HG03469 (cell line): ENCODE results near the gene SYTL3.
"Not testable (repeated sequence)": the region's sequence is repeated elsewhere in the genome, so short reads cannot be mapped to it uniquely, and the experiment has no call there.

Experiments used
- ATAC-seq: cut with Tn5 transposase; IDR thresholded peaks from one replicate; pipeline ENCODE4 v1.9.1; 2021; ENCODE audit warnings: mild to moderate bottlenecking, moderate library complexity, moderate number of reproducible peaks; ENCODE audit not compliant: unreplicated experiment

Gene SYTL3

GRCh38 chr6:158786645-158787304, 136.9 kb downstream of the SYTL3 start:
- ATAC-seq = no peak

DNA sequence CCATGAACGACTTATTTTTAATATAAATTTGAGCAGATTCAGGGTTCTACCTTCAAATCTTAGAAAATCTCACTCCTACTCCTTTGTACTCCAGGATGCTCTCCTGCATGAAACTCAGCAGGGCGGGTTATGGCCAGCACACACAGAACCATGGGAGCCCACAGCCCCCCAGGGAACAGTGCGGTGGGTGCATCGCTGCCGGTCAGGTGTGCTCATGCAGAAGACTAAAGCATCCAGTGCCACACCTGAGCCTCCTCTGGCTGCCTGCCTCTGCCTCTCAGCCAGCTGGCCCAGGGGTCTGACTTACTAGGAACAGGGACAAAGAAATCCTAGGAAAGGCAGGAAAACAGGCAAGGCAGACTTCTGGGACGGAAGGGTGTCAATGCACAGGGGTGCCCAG, 137.5 kb downstream of the SYTL3 start:
- ATAC-seq = no peak

DNA sequence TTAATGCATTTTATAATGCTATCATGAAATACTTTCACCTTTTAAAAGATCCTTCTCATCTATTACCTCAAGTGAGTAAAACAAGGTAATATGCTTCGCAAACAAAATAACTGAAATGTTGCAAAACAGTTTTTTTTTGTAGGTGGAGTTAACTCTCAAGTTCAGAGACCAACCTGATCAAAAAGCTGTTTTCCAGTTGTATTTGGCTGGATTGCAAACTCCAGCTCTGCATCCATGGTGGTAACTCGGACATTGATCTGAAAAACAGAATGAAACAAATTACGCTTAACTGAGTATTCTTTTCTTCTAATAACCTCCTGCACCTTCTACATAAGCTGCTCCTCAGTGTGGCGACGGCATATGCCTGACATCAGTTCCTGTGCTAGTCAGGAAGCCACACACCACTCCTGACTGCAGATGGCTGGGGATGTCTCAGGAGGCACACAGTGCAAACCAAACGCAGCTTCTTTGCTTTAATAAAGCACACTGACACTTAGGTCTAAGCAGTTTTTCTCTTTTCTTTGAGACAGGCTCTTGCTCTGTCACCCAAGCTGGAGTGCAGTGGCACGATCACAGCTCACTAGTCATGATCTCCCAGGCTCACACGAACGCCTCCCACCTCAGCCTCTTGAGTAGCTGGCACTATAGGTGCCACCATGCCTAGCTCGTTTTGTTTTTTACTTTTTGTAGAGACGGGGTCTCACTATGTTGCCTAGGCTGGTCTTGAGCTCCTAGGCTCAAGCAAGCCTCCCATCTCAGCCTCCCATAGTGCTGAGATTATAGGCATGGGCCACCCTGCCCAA, 139.5 kb downstream of the SYTL3 start:
- no peak for ATAC-seq

GRCh38 chr6:158791274-158791855, 141.5 kb downstream of the SYTL3 start:
- ATAC-seq = no peak

GRCh38 chr6:158792505-158792904, 142.7 kb downstream of the SYTL3 start:
- not testable (repeated sequence) for ATAC-seq

- peak; percentile 38 for ATAC-seq
Observed at GRCh38 chr6:158793432-158793831, 143.6 kb downstream of the SYTL3 start.

DNA sequence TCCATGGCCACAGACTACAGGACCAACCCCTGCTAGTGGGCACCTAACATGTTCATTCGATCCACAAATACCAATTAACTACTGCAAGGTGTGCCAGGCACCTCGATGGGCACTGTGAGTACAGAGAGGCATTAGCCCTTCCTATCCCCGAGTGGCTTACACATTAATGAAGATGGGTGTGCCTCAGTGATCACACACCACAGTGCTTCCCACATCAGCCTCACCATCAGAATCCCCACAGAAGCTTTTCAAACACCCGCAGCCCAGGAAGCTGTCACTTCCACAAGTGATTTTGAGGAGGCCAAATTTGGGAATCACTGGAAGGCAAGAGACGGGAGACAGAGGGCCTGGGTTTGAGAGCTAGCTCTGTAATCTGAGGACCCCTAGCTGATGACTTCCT, 145.7 kb downstream of the SYTL3 start:
- no peak for ATAC-seq

DNA sequence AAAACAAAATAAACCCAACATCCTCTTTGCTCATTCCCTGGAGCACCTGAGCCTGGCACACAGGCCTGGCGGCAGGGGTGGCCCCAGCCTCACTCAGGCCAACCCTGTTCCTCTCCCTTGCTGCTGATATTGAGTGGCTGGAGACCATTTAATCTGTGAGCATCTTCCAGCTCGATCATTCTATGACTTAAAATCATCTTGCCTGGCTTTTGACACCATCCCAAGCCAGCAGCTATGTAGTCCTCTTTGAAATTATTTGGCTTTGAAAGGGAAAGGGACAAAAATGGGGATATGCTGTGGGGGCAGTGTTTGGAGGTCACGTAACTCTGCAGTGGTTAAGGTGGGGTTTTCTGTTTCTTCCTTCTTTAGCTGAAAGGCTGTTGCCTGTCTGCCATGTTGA, 146.5 kb downstream of the SYTL3 start:
- ATAC-seq = no peak

DNA sequence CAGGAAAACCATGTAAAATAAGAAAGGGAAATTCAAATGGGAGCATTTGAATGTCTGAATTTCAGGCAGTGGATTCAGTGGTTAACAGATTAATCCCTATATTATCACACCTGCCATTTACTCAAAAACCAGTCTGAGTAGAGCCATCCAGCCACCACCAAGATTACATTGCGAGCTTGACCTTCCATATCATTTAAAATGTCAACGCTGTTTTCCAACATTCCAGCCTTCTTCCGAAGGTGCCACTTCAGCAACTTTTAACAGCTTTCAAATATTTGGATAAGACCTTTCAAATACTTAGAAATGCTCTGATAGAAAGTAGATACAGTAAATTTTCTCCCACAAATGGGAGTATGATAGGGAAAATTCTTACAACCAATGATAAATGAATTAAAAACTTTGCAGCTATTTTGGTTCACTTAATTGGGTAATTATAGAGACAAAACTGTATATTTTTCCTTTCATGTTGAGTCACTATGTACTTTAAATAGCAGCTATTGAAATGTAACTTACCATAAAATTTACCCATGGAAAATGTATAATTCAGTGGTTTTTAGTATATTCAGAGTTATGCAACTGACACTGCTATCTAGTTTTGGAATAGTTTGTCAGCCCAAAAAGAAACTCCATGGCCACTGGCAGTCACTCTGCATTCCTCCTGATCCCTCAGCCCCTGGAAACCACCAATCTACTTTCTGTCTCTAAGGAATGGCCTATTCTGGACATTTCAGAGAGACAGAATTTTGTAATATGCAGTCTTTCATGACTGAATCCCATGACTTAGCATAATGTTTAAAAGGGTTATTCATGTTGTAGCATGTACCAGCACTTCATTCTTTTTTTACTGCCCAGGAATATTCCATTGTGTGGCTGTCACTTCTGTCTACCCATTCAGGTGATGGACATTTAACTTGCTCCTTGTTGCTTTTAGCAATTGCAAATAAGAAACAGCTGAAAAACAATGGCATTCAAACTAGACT, 147.8 kb downstream of the SYTL3 start:
- no peak for ATAC-seq

DNA sequence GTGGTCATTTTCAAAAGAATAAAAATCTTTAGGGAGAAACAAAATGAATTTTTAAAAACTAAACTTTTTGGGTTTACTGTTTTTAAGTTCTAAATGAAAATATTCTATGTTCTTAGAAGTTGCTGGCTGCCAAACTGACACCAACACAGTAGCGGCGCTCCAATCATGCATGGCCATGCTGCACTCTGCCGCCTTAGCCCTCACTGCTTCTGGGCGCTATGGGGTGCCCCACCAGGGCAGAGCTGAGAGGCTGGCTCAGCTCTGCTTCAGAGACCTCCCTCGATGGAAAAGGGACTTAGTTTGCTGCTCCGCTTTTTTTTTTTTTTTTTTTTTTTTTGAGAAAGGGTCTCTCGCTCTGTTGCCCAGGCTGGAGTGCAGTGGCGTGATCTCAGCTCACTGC, 148.5 kb downstream of the SYTL3 start:
- ATAC-seq = no peak

GRCh38 chr6:158799051-158799792, 149.4 kb downstream of the SYTL3 start:
- ATAC-seq = no peak

GRCh38 chr6:158801655-158802294, 151.9 kb downstream of the SYTL3 start:
- ATAC-seq = no peak

GRCh38 chr6:158803733-158804143, 153.9 kb downstream of the SYTL3 start:
- ATAC-seq = peak; percentile 46

GRCh38 chr6:158804207-158804606, 154.4 kb downstream of the SYTL3 start:
- no peak for ATAC-seq

GRCh38 chr6:158805698-158806377, 156.0 kb downstream of the SYTL3 start:
- ATAC-seq = no peak

DNA sequence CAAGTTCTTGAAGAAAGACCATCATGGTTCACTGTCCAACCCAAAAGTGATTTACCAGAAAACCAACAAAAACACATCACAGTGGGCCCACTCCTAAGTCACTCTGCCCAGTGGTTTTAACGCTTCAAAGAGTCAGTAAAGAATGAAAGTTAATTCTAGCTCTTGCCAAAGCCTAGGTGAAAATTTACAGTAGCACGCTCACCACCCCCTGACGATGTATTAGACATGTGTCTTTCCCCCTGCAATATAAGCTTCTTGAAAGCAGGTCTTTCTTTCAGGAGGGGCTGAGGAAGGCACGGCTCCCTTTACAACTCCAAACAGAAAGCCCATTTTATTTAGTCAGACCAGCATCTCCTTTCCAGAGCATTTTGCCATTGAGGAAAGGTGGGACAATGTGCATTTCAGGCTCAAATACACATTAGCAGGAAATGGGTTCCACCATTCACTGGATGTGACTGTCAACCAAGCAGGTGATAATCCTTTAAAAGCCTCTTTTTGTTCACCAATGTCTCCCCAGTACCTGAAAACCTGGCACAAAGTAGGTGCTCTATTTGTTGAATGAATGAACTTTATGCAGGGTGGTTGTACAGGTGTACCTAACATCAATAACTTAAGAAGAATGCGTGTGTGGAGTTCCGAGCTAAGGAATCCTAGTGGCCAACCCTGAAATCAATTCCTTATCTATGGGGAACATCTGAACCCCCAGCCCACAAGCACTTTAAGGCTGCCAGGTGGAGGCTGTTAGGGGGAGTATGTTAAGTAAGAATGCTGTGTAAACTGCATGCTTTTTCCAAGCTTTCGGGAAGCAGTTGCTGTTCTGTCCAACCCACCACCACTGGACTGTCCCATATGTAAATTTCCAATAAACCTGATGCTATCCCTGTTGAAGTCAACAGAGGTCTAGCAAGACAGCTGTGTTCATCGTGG, 157.9 kb downstream of the SYTL3 start:
- ATAC-seq = no peak

GRCh38 chr6:158808442-158808833, 158.6 kb downstream of the SYTL3 start:
- no peak for ATAC-seq
